PC-9 (cell line): ENCODE data around the gene SLC17A4.

Experiments
- CTCF ChIP-seq: fragments of 200-600 bp; sonication (generic); conservative IDR thresholded peaks from 2 replicates; pipeline ENCODE4 v1.6.1; 2017; ENCODE audit warnings: mixed run types, antibody characterized with exemption, mild to moderate bottlenecking, moderate library complexity
- EZH2 ChIP-seq: fragments of 200-600 bp; sonication (generic); IDR thresholded peaks from 2 replicates; pipeline ENCODE4 v1.8.0; 2017; ENCODE audit warnings: antibody characterized with exemption, low read depth

GRCh38 chr6:25764611-25765010 is 10.1 kb downstream of the SLC17A4 start:
- no peak for TF ChIP-seq CTCF
- TF ChIP-seq EZH2, result no peak
